Naive thymus-derived CD4-positive, alpha-beta T cell (primary cell): Measurements from ENCODE around the gene SLCO2B1. TPM values are rescaled to one million over a fixed set of nuclear protein-coding genes. Genes with fewer than 3 reads are reported as not detected.

Experiments
- ATAC-seq: fragments of 150-1000 bp; cut with Tn5 transposase; 2 replicates; pipeline ENCODE4 v1.10.0; 2021; ENCODE audit warnings: mild to moderate bottlenecking, moderate library complexity
- CTCF ChIA-PET: fragments of 350-600 bp; sonication (Branson Sonifier 250); formaldehyde crosslinking; loops from one replicate; lab custom pipeline; 2021; ENCODE audit warnings: antibody characterized with exemption; lab: Charles Lee
- POLR2A ChIA-PET: fragments of 350-600 bp; sonication (Branson Sonifier 250); formaldehyde crosslinking; loops from one replicate; lab custom pipeline; 2021; ENCODE audit warnings: antibody characterized with exemption, inconsistent platforms; lab: Charles Lee
- DNase-seq, 9 donors: peaks; one replicate each; pipeline versions ENCODE4 v3.0.0 to v3.0.0-alpha.2; 2020 to 2022; ENCODE audit warnings: mixed read lengths in 1 of 9
- H3K27ac ChIP-seq: one replicate; pipeline ENCODE4 v1.7.0; 2013; ENCODE audit warnings: mild to moderate bottlenecking, low read depth, low read length, moderate library complexity
- H3K27me3 ChIP-seq, 2 donors: one replicate each; pipeline ENCODE4 v1.7.0; 2013; ENCODE audit warnings: low read length in 2 of 2, mild to moderate bottlenecking in 2 of 2, moderate library complexity in 2 of 2; ENCODE audit not compliant: control insufficient read depth in 2 of 2, insufficient read depth in 2 of 2
- H3K36me3 ChIP-seq, 3 experiments: 1 replicate in 2 of 3; 2 replicates in 1 of 3; pipeline ENCODE4 v1.7.0; 2013; ENCODE audit warnings: low read length in 3 of 3, mild to moderate bottlenecking in 3 of 3, moderate library complexity in 1 of 3; ENCODE audit not compliant: insufficient read depth in 3 of 3, control insufficient read depth in 2 of 3
- H3K4me1 ChIP-seq, 2 donors: one replicate each; pipeline ENCODE4 v1.7.0; 2013; ENCODE audit warnings: low read length in 2 of 2, mild to moderate bottlenecking in 2 of 2, moderate library complexity in 1 of 2; ENCODE audit not compliant: control insufficient read depth in 2 of 2, insufficient read depth in 2 of 2
- H3K4me3 ChIP-seq: 2 replicates; pipeline ENCODE4 v1.7.0; 2013; ENCODE audit warnings: mild to moderate bottlenecking, low read length
- H3K9me3 ChIP-seq, 3 experiments: 1 replicate in 2 of 3; 2 replicates in 1 of 3; pipeline ENCODE4 v1.7.0; 2013; ENCODE audit warnings: low read length in 3 of 3; ENCODE audit not compliant: control insufficient read depth in 2 of 3
- H3K27ac Mint-ChIP-seq, 9 donors: one replicate each; pipeline ENCODE4 v1.8.0; 2020 to 2022; ENCODE audit warnings: mixed read lengths in 9 of 9, mild to moderate bottlenecking in 8 of 9, moderate library complexity in 5 of 9, inconsistent platforms in 2 of 9
- H3K27me3 Mint-ChIP-seq, 5 donors: one replicate each; pipeline ENCODE4 v1.8.0; 2021 to 2022; ENCODE audit warnings: mixed read lengths in 5 of 5, mild to moderate bottlenecking in 1 of 5
- H3K36me3 Mint-ChIP-seq, 5 donors: one replicate each; pipeline ENCODE4 v1.8.0; 2020 to 2022; ENCODE audit warnings: mixed read lengths in 5 of 5, mild to moderate bottlenecking in 3 of 5, inconsistent platforms in 1 of 5
- H3K4me1 Mint-ChIP-seq, 7 donors: one replicate each; pipeline ENCODE4 v1.8.0; 2020 to 2022; ENCODE audit warnings: mixed read lengths in 7 of 7, mild to moderate bottlenecking in 3 of 7, inconsistent platforms in 1 of 7
- H3K4me3 Mint-ChIP-seq, 10 donors: one replicate each; pipeline ENCODE4 v1.8.0; 2020 to 2022; ENCODE audit warnings: mild to moderate bottlenecking in 10 of 10, mixed read lengths in 10 of 10, moderate library complexity in 6 of 10, inconsistent platforms in 2 of 10
- H3K9me3 Mint-ChIP-seq, 11 donors: one replicate each; pipeline ENCODE4 v1.8.0; 2020 to 2022; ENCODE audit warnings: mixed read lengths in 11 of 11, mild to moderate bottlenecking in 4 of 11, inconsistent platforms in 1 of 11, moderate library complexity in 1 of 11
- intact Hi-C, 2 donors: fragments of 100-400 bp; cut with micrococcal nuclease; formaldehyde crosslinking; loops; one replicate each; pipeline ENCODE4 v1.15.1; 2023
- polyA plus RNA-seq, 2 donors: library from polyadenylated mRNA; unstranded; fragments of 300-500 nt; fragmentation: Illumina TruSeq; gene quantifications; one replicate each; pipeline ENCODE4 v1.2.3, GENCODE V29; 2021
- total RNA-seq, 6 experiments: library from RNA in 5 of 6; stranded (reverse) in 5 of 6; gene quantifications; 1 replicate in 5 of 6; 2 replicates in 1 of 6; pipeline ENCODE4 v1.2.3 and lab custom pipeline; 2021 to 2026

The SLCO2B1 gene
- total and polyA plus RNA-seq, 7 experiments from 2014 or later, result 0.19 to 4.3 (median 1.9) TPM; not detected in 3

DNA sequence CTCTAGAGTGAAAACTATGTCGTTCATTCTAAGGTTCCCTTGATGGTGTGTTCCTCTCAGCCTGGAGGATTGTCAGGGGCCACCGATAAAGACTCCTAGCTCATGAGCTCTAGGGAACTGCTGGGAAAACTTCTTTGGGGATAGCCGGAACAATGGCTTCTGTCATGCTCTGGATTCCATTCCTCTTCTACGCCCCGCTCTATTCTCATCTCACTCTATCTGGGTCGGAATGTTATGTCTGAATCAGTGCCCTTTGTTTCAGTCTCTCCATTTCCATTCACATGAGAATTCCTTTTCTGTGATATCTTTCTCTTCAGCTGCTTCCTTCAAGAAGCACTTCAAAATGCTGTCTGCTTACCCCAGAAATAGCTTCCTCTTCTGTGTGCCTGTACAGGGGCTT lies 16.9 kb upstream of the SLCO2B1 start:
- DNase-seq, result no peak
- Histone ChIP-seq H3K4me3 (no peak overlapping the region), H3K36me3 (no peaks in the 10 kb centered on the region), H3K9me3 (no peaks in the 10 kb centered on the region), H3K27ac (no peak overlapping the region), H3K4me1 (no peaks in the 10 kb centered on the region), H3K27me3 (no peaks in the 10 kb centered on the region)
- ATAC-seq, result no peak
- ChIA-PET POLR2A (interaction anchor here (0.6 kb wide), 1 partner anchor 18 kb away, joined by 4 read pairs; no protein-coding TSS in a partner anchor), CTCF (interaction anchor here (0.9 to 2.3 kb wide), 3 partner anchors 71 to 137 kb away, joined by 3 to 7 read pairs (median 4); no protein-coding TSS in a partner anchor)
- H3K4me1 Mint-ChIP-seq, result no peaks in the 10 kb centered on the region
- no peaks in the 10 kb centered on the region for H3K9me3 Mint-ChIP-seq
- H3K27ac Mint-ChIP-seq, result peak overlapping the region in 1 of 9 donors; percentile 18
- peaks cover 17 to 40% (median 26%) of the 10 kb centered on the region in 5 donors for H3K27me3 Mint-ChIP-seq
- intact Hi-C loops, result no loop called here
- no peak overlapping the region for H3K4me3 Mint-ChIP-seq
- peaks cover 0 to 1% (median 0%) of the 10 kb centered on the region in 5 donors for H3K36me3 Mint-ChIP-seq

DNA sequence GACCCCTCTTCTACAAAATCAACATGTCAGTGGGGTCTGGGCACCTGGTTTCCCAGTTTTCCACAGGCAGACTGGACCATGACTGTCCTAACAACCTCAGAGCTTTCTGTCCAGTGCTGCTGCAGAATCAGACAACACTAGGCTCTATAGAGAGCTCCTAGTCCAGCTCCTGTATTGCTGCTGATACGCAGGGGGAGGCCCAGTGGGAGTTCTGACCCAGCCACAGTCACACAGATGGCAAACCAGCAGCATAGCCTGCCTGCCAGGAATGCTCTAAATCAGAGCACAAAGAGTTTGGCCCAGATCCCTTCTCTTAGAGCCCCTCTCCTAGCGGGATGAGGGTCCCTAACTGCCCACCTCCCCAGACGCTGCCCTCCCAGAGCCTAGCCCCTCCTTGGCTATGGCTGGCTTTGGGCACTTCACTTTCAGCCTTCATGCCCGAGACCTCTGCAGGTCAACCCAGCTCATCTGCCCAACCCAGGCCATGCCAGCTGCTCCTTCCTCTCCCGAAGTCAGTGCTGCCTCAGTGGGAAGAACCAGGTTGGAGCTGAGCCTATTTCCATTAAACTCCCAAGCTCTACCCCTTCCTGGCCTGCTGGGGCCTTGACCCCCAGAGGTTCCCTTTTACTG lies 15.8 kb upstream of the SLCO2B1 start:
- H3K4me3 ChIP-seq, result no peak overlapping the region
- Mint-ChIP-seq H3K27me3 (peaks cover 11 to 42% (median 22%) of the 10 kb centered on the region in 5 donors), H3K36me3 (no peaks in the 10 kb centered on the region), H3K4me3 (no peak overlapping the region), H3K27ac (no peak overlapping the region), H3K4me1 (peaks cover 0 to 6% (median 0%) of the 10 kb centered on the region in 7 donors), H3K9me3 (no peaks in the 10 kb centered on the region)
- H3K9me3 ChIP-seq, result no peaks in the 10 kb centered on the region
- no peaks in the 10 kb centered on the region for H3K36me3 ChIP-seq
- H3K27ac ChIP-seq, result no peak overlapping the region
- ChIA-PET CTCF (interaction anchor here (0.6 to 1.7 kb wide), 4 partner anchors 36 to 136 kb away, joined by 3 to 4 read pairs (median 3); no protein-coding TSS in a partner anchor), POLR2A (no interaction called here)
- no peaks in the 10 kb centered on the region for H3K4me1 ChIP-seq
- ATAC-seq (no peak), DNase-seq (no peak)
- H3K27me3 ChIP-seq, result no peaks in the 10 kb centered on the region
- intact Hi-C loops, result no loop called here

DNA sequence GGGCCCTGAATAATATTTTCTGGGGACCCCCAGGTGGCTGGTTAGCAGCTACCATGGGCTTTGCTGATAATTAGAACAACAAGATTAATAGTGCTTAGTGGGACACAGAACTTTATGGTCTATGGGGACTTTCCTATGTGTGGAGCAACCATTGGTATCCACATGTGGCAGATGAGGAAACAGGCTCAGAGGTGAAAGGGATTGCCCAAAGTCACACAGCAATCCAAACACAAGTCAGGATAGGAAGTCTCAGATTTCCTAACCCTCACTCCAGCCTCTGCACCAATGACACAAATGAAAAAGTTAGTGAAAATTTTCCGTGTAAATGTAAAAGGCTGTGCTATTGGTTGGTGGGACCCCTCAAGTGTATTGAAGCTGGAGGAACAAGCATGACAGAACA lies 15.3 kb upstream of the SLCO2B1 start:
- no peak overlapping the region for H3K27ac Mint-ChIP-seq
- Histone ChIP-seq H3K4me1 (peaks cover 1% of the 10 kb centered on the region in 2 donors), H3K27me3 (no peaks in the 10 kb centered on the region), H3K36me3 (no peaks in the 10 kb centered on the region), H3K27ac (no peak overlapping the region), H3K4me3 (no peak overlapping the region), H3K9me3 (no peaks in the 10 kb centered on the region)
- intact Hi-C loops, result no loop called here
- no peaks in the 10 kb centered on the region for H3K36me3 Mint-ChIP-seq
- no peaks in the 10 kb centered on the region for H3K9me3 Mint-ChIP-seq
- ATAC-seq (no peak), DNase-seq (no peak)
- ChIA-PET POLR2A (no interaction called here), CTCF (interaction anchor here (1.0 to 1.7 kb wide), 2 partner anchors 67 to 135 kb away, joined by 3 to 4 read pairs; no protein-coding TSS in a partner anchor)
- H3K4me3 Mint-ChIP-seq, result no peak overlapping the region
- H3K27me3 Mint-ChIP-seq, result peaks cover 10 to 42% (median 21%) of the 10 kb centered on the region in 5 donors
- peaks cover 1 to 11% (median 3%) of the 10 kb centered on the region in 7 donors for H3K4me1 Mint-ChIP-seq

DNA sequence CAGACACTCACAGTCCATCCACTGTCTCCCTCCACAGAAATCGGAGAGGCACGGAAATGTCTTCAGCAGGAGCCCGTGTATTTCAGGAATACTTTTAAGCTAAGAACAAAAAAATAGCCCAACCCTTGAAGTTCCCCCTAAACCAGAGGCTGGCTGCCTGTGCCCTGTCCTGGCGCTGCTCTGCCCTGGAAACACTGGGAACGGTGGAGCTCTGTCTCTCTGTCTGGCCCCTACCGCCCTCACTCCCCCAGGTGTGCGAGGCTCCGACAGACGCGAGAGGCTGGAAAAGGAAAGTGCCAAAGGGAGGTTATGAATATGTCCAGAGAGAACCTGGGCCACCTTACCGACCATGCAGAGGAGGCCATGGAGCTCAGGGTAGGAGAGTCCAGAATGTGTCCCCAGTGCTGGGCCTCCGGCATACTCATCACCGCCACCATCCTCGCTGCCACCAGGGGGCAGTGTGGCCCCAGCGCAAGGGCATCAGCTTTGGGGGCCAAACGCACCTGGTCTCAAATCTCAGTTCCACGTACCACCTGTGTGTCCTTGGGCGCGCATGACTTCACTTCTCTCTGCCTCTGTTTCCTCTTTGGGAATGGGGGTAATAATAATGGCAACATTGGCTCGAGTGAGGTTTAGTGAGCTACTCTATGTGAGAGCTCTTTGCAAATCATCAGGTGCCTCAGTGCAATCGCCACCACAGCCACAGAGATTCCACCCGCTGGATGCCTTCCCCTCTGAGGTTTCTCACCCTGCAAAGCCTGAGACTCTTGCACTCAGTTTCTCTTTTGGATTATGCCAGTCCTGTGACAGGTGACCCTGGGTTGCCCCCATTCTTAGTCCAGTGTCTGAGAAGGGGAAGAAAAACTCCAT lies 10.4 kb upstream of the SLCO2B1 start:
- Mint-ChIP-seq H3K9me3 (no peaks in the 10 kb centered on the region), H3K27me3 (peaks cover 0 to 22% (median 8%) of the 10 kb centered on the region in 5 donors), H3K36me3 (peaks cover 0 to 4% (median 0%) of the 10 kb centered on the region in 5 donors), H3K4me3 (no peak overlapping the region), H3K4me1 (peaks cover 32 to 47% (median 40%) of the 10 kb centered on the region in 7 donors), H3K27ac (peak overlapping the region in 8 of 9 donors; percentile 30 to 92 (median 74))
- ATAC-seq, result peak; percentile 75
- no peaks in the 10 kb centered on the region for H3K27me3 ChIP-seq
- no peaks in the 10 kb centered on the region for H3K36me3 ChIP-seq
- peak; percentile 58 to 84 (median 70) for DNase-seq
- H3K4me3 ChIP-seq, result no peak overlapping the region
- peaks cover 20 to 24% of the 10 kb centered on the region in 2 donors for H3K4me1 ChIP-seq
- H3K9me3 ChIP-seq, result no peaks in the 10 kb centered on the region
- intact Hi-C loops, result loop anchor here (1.0 to 5.0 kb wide), 8 partner anchors 65 to 242 kb away; partner anchors contain the start of genes SPCS2 (in 2 of the 2) and XRRA1 (in 2 of the 2)
- no peak overlapping the region for H3K27ac ChIP-seq
- CTCF ChIA-PET, result interaction anchor here (0.6 to 9.8 kb wide), 25 partner anchors 13 to 448 kb away, joined by 3 to 185 read pairs (median 4); partner anchors contain the start of genes TPBGL and XRRA1
- POLR2A ChIA-PET, result interaction anchor here (0.6 to 5.5 kb wide), 6 partner anchors 101 to 133 kb away, joined by 3 to 57 read pairs (median 4); partner anchors contain the start of gene TPBGL

DNA sequence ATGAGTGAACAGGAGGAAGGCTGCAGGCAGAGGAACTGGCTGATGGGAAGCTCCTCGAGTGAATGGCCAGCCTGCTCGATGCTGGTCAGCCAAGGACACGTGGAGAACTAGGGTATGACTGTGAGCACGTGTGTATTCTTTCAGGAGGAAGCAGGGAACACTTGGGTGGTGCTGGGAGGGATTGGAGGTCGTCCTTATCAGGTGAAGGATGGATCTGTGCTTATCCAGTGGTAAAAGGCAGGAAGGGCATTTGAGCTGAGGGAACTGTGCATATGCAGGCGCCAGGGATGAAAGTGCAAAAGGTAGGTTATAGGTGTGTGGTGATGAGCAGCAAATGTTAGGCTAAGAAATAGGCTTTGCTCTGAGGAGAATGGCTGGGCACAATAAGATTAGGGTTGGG lies 9.7 kb upstream of the SLCO2B1 start:
- intact Hi-C loops, result loop anchor here (2.0 to 5.0 kb wide), 4 partner anchors 118 to 241 kb away; partner anchors contain the start of genes SPCS2 (in 1 of the 2) and XRRA1 (in 1 of the 2)
- H3K9me3 Mint-ChIP-seq, result no peaks in the 10 kb centered on the region
- H3K4me1 Mint-ChIP-seq, result peaks cover 32 to 47% (median 40%) of the 10 kb centered on the region in 7 donors
- CTCF ChIA-PET, result interaction anchor here (0.6 to 9.8 kb wide), 22 partner anchors 13 to 448 kb away, joined by 3 to 185 read pairs (median 4); partner anchors contain the start of genes TPBGL and XRRA1
- POLR2A ChIA-PET, result interaction anchor here (1.0 to 5.5 kb wide), 5 partner anchors 100 to 133 kb away, joined by 3 to 57 read pairs (median 5); partner anchors contain the start of gene TPBGL
- peaks cover 0 to 22% (median 8%) of the 10 kb centered on the region in 5 donors for H3K27me3 Mint-ChIP-seq
- H3K4me3 Mint-ChIP-seq, result peak overlapping the region in 1 of 10 donors; percentile 1
- Histone ChIP-seq H3K27ac (no peak overlapping the region), H3K4me3 (no peak overlapping the region), H3K36me3 (no peaks in the 10 kb centered on the region), H3K27me3 (no peaks in the 10 kb centered on the region), H3K9me3 (no peaks in the 10 kb centered on the region), H3K4me1 (peaks cover 20 to 24% of the 10 kb centered on the region in 2 donors)
- H3K36me3 Mint-ChIP-seq, result peaks cover 0 to 4% (median 0%) of the 10 kb centered on the region in 5 donors
- DNase-seq (no peak), ATAC-seq (no peak)
- peak overlapping the region in 7 of 9 donors; percentile 30 to 92 (median 78) for H3K27ac Mint-ChIP-seq
